GM18526 (cell line): Measurements from ENCODE around the gene EARS2.

Source experiments
- POLR2A ChIP-seq: IDR thresholded peaks from 3 replicates; pipeline ENCODE4 v1.6.1; 2011; ENCODE audit not compliant: insufficient read length; ENCODE audit errors: extremely low read depth

EARS2 gene

DNA sequence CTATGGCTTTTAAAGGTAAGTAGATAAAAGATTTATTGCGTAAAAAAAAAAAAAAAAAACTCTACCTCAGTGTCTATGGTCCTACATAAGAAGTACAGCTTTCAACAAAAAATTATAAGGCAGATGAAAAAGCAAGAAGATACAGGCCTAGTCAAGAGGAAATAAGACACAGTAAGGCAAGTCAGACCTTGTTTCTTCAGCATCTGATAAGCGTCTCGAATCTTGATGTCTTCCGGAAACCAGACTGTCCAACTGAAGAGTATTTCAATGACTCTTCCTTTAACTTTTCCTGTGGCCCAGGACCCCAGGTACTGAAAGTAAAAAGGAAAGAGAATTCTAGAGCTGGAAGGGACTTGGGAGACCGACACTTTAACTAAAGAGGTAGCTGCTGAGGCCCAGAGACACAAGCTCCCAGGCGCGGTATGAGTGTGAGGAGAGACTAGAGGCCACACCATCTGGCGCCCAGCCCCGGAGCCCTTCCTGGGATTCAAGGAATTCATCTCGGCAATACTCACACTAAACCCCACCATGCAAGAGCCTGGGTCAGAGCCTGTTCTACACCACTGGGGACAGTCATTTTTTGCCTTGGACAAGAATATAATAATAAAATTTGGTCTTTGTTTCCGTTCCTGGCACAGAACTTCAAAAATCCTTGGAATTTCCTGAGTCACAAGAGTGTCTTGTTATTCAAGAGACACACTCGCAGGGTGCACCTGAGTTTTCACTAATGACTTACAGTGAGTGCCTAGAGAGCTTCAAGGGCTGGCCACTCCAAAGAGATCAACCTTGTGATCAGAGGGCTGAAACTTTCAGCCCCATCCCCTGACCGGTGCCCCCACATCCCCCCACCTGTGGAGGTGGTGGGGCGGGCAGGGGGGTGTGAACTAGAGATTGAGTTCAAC, 65.4 kb downstream of the EARS2 start:
- TF ChIP-seq POLR2A: no peak

DNA sequence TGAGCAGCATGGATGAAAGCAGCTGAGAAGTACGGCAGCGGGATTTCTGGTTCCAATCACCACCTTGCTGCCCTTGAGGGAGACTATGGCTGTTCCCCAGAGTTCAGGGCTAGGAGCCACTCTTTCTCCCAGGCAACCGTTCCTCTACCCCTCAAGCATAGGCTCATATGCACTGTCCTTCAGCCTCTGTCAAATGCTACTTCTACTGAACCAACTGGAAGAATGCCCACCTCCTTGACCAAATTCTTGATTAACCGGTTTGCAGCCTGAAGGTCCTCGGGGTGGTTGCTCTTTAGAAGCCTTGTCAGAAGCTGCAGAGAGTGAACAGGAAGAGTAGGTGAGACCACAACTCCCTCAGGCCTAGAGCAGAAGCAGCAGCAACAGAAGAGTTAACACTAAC, 70.7 kb downstream of the EARS2 start:
- TF ChIP-seq POLR2A: no peak

DNA sequence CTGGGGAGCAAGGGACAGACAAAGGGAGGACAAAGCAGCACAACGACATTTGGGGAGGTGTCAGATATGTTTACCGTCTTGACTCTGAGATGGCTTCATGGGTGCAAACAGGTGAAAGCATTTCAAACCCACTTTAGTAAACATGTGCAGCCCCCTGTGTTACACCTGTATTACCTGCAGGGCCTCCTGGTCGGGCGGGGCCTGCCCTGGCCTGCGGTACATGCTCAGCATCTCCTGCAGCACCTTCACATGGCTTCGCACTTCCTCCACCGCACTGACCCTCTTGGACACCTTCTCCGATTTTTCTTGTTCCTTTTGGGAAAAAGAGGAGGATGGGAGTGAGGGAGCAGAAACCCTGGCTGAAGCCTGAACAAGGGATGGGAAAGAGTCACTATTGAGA, 71.3 kb downstream of the EARS2 start:
- TF ChIP-seq POLR2A: no peak

DNA sequence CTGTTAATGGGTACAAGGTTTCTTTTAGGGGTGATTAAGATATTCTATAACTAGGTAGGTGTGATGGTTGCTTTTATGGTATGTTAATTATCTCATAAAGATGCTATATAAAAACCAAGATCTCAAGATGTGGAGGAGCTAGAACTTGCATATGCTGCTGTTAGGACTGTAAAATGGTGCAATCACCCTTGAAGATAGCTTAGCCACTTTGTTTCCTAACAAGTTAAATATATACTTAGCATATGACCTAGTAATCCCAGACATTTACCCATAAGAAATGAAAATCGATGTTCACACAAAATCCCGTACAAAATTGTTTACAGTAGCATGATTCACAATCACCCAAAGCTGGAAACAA, 71.9 kb downstream of the EARS2 start:
- TF ChIP-seq POLR2A: no peak

DNA sequence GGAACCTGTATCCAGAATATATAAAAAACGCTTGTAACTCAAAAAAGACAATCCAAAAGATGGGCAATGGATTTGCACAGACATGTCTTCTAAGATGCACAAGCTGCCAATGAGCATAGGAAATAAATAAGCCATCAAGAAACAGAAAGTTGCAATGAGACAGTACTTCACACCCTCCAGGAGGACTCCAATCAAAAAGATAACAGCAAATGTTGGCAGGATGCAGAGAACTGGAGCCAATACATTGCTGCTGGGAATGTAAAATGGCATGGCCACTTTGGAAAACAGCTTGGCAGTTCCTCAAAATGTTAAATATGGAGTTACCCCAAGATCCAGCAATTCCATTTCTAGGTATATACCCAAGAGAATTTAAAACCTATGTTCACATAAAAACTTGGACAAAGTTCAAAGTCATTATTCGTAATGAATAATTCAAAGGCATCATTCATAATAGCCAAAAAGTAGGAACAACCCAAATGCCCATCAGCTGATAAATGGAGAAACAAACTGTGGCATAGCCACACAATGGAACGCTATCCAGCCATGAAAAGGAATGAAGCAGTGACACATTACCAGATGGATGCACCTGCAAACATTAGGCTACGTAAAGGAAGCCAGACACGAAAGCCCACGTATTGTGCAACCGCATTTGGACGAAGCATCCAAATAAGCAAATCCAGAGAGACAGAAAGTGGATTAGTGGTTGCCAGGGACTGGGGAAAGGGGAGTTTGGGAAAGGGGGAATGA, 72.5 kb downstream of the EARS2 start:
- TF ChIP-seq POLR2A: no peak

DNA sequence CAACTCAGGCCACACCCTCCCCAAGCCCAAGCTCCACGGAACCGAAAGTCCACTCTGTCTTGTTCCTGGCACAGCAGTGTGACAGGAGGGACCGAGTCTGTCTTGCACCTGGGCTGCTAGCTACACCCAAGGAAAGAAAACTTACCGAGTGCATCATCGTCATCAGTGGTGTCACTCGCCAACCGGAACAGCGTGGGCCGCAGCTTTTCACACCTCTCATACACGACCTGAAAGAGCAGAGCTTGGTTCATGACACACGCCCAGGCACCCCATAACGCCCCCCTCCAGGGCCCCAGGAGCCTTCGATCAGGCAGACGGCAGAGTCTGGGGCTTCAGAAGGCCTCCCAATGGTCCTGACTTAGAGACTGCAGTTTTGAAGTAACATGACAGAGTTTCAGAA, 74.4 kb downstream of the EARS2 start:
- no peak for TF ChIP-seq POLR2A

DNA sequence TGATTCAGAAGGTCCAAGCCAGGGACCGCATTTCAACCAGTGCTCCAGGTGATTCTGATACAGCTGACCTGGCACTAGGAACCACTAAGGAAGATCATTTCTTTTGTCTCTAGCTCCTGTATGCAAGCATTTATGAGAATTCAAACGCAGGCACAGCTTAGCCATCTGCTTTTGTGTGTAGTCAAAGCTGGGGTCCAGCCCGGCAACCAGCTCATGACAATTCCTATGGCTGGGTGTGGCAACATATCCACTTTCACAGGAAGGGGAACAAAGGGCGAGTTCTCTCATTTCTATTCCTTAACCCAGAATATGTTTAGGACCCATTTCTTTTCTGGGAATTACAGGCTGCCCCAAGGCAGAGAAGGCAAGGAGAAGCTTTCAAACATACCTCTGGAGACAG, 76.9 kb downstream of the EARS2 start:
- no peak for TF ChIP-seq POLR2A

DNA sequence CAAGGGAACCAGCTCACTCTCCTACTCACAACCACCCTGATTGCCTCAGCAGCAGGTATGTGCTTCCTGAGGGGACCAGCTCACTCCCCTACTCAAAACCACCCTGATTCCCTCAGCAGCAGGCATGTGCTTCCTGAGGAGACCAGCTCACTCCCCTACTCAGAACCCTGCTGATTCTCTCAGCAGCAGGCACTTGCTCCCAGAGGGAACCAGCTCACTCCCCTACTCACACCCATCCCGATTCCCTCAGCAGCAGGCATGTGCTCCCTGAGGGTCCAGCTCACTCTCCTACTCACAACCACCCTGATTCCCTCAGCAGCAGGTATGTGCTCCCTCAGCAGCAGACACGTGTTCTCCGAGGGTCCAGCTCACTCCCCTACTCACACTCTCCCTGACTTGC, 78.0 kb downstream of the EARS2 start:
- TF ChIP-seq POLR2A: no peak

DNA sequence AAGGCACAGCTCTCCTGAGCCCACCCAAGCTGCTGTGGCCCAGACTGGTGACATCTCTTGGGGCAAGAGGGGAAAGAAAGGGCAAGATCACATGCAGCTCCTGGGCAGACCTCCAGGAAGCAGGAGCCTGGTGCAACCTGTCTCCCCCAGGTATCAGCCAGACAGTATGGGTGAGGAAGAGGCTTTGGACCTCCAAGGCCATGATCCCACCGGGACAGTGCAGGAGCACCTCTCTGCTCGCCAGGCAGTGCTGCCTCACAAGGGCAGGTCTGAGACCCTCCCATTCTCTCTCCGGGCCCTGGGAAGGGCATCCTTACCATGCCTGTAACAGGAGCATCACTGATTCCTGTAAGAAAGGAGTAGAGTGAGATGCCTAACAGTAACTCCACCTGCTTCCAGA, 78.6 kb downstream of the EARS2 start:
- TF ChIP-seq POLR2A: no peak

DNA sequence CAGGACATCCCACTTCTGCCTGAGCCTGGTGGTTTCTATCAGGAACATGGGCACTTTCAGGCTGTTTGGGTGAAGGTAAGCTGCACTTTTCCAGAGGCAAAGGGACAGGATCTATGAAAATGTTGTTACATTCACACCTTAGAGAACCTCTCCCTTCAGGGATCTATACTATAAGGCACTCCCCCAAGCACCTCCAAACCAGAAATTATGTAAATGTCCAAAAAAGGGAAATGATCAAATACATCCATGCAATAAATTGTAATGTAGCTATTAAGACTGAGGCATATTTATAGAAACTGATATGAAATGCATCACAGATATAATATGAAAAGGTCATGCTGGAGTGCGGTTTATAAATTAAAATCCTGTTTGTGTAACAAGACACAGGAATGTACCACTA, 80.9 kb downstream of the EARS2 start:
- no peak for TF ChIP-seq POLR2A
